GM12875 (cell line): ENCODE results near the gene PPP1CA.

Experiments
- H3K4me3 ChIP-seq: one replicate; pipeline ENCODE4 v1.5.1; 2011; ENCODE audit warnings: low read depth, low read length, control low read depth
- TF ChIP-seq, protein P1 (sequence below): IDR thresholded peaks from 2 replicates; pipeline ENCODE4 v1.5.1; 2011; ENCODE audit warnings: low read depth, mild to moderate bottlenecking, control low read depth, inconsistent platforms, low read length, moderate library complexity, borderline replicate concordance; ENCODE audit not compliant: insufficient read depth

The PPP1CA gene

GRCh38 chr11:67368621-67369020 lies 33.0 kb downstream of the PPP1CA start:
- no peak overlapping the region for H3K4me3 ChIP-seq
- TF ChIP-seq, protein P1, sequence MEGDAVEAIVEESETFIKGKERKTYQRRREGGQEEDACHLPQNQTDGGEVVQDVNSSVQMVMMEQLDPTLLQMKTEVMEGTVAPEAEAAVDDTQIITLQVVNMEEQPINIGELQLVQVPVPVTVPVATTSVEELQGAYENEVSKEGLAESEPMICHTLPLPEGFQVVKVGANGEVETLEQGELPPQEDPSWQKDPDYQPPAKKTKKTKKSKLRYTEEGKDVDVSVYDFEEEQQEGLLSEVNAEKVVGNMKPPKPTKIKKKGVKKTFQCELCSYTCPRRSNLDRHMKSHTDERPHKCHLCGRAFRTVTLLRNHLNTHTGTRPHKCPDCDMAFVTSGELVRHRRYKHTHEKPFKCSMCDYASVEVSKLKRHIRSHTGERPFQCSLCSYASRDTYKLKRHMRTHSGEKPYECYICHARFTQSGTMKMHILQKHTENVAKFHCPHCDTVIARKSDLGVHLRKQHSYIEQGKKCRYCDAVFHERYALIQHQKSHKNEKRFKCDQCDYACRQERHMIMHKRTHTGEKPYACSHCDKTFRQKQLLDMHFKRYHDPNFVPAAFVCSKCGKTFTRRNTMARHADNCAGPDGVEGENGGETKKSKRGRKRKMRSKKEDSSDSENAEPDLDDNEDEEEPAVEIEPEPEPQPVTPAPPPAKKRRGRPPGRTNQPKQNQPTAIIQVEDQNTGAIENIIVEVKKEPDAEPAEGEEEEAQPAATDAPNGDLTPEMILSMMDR = no peak

DNA sequence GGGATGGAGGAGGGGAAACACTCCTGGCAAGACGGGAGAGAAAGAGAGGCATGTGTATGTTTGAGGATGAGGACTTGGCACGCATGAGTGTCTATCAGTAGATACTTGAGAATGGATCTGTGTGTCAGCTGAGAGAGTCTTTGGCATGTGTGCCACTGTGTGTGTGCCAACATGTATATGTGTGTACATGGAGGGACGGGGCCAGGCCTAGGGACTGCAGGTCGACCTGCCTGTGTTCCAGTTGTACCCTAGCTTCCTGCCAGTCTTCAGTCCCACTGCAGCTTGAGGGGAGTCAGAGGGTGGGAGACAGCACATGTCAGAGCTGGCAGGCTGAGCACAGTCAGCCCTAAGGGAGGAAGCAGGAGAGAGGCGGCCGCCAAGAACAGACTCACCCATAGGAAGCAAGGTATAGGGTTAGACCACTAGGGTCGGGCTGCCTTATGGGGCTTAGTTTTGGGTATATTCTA lies 33.9 kb downstream of the PPP1CA start:
- H3K4me3 ChIP-seq = no peak overlapping the region
- TF ChIP-seq, protein P1 = no peak

- TF ChIP-seq, protein P1 = no peak
- no peak overlapping the region for H3K4me3 ChIP-seq
These were observed 34.5 kb downstream of the PPP1CA start for GRCh38 chr11:67366961-67367760.

DNA sequence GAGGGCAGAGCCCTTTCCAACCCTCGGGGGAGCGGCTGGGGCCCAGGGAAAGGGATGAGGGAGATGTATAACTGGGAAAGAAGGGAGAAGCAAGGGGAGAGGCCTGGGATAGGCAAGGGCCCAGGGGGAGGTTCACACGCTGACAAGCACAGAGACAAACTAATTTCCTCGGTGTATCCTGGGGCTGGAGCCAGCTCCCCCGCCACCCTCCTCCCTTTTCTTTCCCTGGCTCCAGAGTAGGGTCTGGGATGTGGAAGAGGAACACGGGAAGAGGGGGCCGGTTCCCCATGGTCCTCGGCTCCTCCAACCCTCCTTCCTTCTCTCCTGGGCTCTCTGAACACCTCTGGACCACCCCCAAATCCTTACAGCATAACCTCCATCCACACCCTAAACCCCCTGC lies 35.1 kb downstream of the PPP1CA start:
- TF ChIP-seq, protein P1 = no peak
- H3K4me3 ChIP-seq = no peak overlapping the region

DNA sequence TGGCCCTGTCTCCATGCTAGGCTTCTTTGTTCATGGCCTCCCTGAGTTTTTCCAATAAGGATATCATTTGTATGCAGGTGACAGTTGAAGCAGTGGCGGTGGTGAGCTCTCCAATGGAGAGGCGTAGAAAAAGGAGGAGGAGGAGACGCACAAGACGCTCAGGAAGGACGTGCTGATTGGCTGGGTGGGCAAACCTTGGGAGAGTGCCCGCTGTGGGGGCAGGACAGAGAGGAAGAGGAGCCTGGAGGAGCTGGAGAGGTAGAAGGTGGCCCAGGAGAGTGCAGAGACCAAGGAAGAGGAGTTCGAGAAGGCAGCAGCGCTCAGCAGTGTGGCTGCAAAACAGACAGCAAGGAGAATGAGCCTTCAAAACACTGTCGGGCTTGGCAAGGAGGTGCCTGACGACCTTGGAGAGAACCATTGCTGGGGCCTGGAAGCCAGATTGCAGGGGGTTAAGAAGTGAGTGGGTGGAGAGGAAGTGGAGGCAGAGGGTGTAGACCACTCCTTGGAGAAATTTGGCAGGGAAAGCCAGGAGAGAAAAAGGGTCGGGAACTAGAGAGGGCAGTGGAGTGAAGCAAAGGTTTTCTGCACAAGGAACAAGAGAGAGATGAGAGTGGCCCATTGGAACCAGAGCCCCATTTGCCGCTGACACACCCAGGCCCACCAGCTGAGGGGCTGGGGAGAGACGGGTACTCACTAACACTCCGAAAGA lies 35.8 kb downstream of the PPP1CA start:
- TF ChIP-seq, protein P1 = no peak
- H3K4me3 ChIP-seq = no peak overlapping the region

- TF ChIP-seq, protein P1 = no peak
- no peak overlapping the region for H3K4me3 ChIP-seq
These were observed 36.6 kb downstream of the PPP1CA start for GRCh38 chr11:67364783-67365722.
